Endometrium (tissue), 2 donors: ENCODE results near the gene ANKRD35.
"Not testable (repeated sequence)": the region's sequence is repeated elsewhere in the genome, so short reads cannot be mapped to it uniquely, and the experiment has no call there.

Source experiments
- FAIRE-seq: peaks from 2 replicates; lab custom pipeline; 2012; peaks lifted over from hg19 to GRCh38; lab: Jason Lieb, UNC
- donor health status: control.
- donor health status: control.

ANKRD35 gene

GRCh38 chr1:145857170-145857569 is 28.5 kb downstream of the ANKRD35 start:
- FAIRE-seq, result no peak

GRCh38 chr1:145855426-145855948 is 30.2 kb downstream of the ANKRD35 start:
- no peak for FAIRE-seq

- no peak for FAIRE-seq
Measured at GRCh38 chr1:145849356-145850160, 36.1 kb downstream of the ANKRD35 start.

- FAIRE-seq, result no peak
Measured at GRCh38 chr1:145847827-145848226, 37.8 kb downstream of the ANKRD35 start.

- FAIRE-seq, result no peak
Measured at GRCh38 chr1:145846201-145846612, 39.5 kb downstream of the ANKRD35 start.

GRCh38 chr1:145845514-145846161 is 40.0 kb downstream of the ANKRD35 start, which contains the start of gene NUDT17:
NUDT17 (plus strand) TSS chr1:145845630; CDS start chr1:145845641, 11 bp downstream.
- FAIRE-seq, result no peak

- FAIRE-seq, result no peak
Measured at GRCh38 chr1:145845144-145845513, 40.5 kb downstream of the ANKRD35 start.

GRCh38 chr1:145843031-145843430 is 42.6 kb downstream of the ANKRD35 start:
- no peak for FAIRE-seq

GRCh38 chr1:145837656-145838055 is 48.0 kb downstream of the ANKRD35 start:
- no peak for FAIRE-seq

GRCh38 chr1:145830810-145831209 is 54.9 kb downstream of the ANKRD35 start:
- FAIRE-seq, result not testable (repeated sequence)

- no peak for FAIRE-seq
Measured at GRCh38 chr1:145828367-145829026, 57.2 kb downstream of the ANKRD35 start.

GRCh38 chr1:145827966-145828365 is 57.7 kb downstream of the ANKRD35 start:
- FAIRE-seq, result no peak

- FAIRE-seq, result no peak
Measured at GRCh38 chr1:145826030-145826429, 59.6 kb downstream of the ANKRD35 start.

GRCh38 chr1:145824499-145824842 is 61.2 kb downstream of the ANKRD35 start:
- no peak for FAIRE-seq

GRCh38 chr1:145823565-145824498 is 61.8 kb downstream of the ANKRD35 start, which contains the start of the genes POLR3C and RNF115:
POLR3C (plus strand) TSS chr1:145824200; CDS start chr1:145825777, 1,577 bp downstream.
RNF115 (minus strand) TSS chr1:145824095; CDS start chr1:145823873, 222 bp downstream.
- no peak for FAIRE-seq

GRCh38 chr1:145822779-145823331 is 62.8 kb downstream of the ANKRD35 start:
- FAIRE-seq, result not testable (repeated sequence)

- FAIRE-seq, result not testable (repeated sequence)
Measured at GRCh38 chr1:145818095-145818494, 67.6 kb downstream of the ANKRD35 start.
